Lung (tissue), 12 donors: Measurements from ENCODE around the gene SPATA31C2. TPM values are rescaled to one million over a fixed set of nuclear protein-coding genes. Genes with fewer than 3 reads are reported as not detected.

Experiments
- ATAC-seq: fragments of 200-7000 bp; cut with Tn5 transposase; one replicate; pipeline ENCODE4 v1.9.1; 2020; ENCODE audit warnings: moderate number of reproducible peaks; ENCODE audit not compliant: insufficient read depth, low FRiP score
- DNase-seq, 3 donors: peaks; one replicate each; pipeline ENCODE4 v3.0.0-alpha.2; 2013 to 2017
- H3K27ac ChIP-seq, 2 donors: one replicate each; pipeline ENCODE4 v1.5.1; 2013; ENCODE audit warnings: mild to moderate bottlenecking in 2 of 2, moderate library complexity in 2 of 2, control low read depth in 1 of 2, inconsistent platforms in 1 of 2, low read depth in 1 of 2, low read length in 1 of 2
- H3K27me3 ChIP-seq, 3 donors: one replicate each; pipeline ENCODE4 v1.5.1; 2013; ENCODE audit warnings: low read length in 2 of 3; ENCODE audit not compliant: control insufficient read depth in 3 of 3, insufficient read depth in 3 of 3
- H3K36me3 ChIP-seq, 4 donors: one replicate each; pipeline ENCODE4 v1.5.1; 2013; ENCODE audit warnings: low read length in 4 of 4, mild to moderate bottlenecking in 1 of 4, moderate library complexity in 1 of 4; ENCODE audit not compliant: control insufficient read depth in 4 of 4, insufficient read depth in 4 of 4
- H3K4me1 ChIP-seq, 5 donors: one replicate each; pipeline ENCODE4 v1.5.1; 2013; ENCODE audit warnings: low read length in 5 of 5, mild to moderate bottlenecking in 2 of 5, moderate library complexity in 1 of 5; ENCODE audit not compliant: control insufficient read depth in 5 of 5, insufficient read depth in 5 of 5
- H3K4me3 ChIP-seq: one replicate; pipeline ENCODE4 v1.5.1; 2013; ENCODE audit warnings: mild to moderate bottlenecking, control low read depth, moderate library complexity
- H3K9ac ChIP-seq, 2 donors: one replicate each; pipeline ENCODE4 v1.5.1; 2013; ENCODE audit warnings: low read length in 2 of 2, control low read depth in 1 of 2; ENCODE audit not compliant: insufficient read depth in 1 of 2
- H3K9me3 ChIP-seq, 4 donors: one replicate each; pipeline ENCODE4 v1.5.1; 2013; ENCODE audit warnings: low read length in 3 of 4, mild to moderate bottlenecking in 1 of 4, moderate library complexity in 1 of 4; ENCODE audit not compliant: control insufficient read depth in 4 of 4, insufficient read depth in 3 of 4
- CTCF ChIP-seq: IDR thresholded peaks from 2 replicates; pipeline ENCODE4 v1.5.1; 2012; ENCODE audit warnings: mild to moderate bottlenecking; ENCODE audit errors: control extremely low read depth, extremely low read depth
- WGBS, 2 donors: extraction: QIAGEN DNeasy Blood & Tissue Kit; methylation state at CpG; one replicate each; pipeline ENCODE4 v1.1.7; 2013; 5-methylcytosine and 5-hydroxymethylcytosine counted together
- polyA plus RNA-seq, 2 donors: library from polyadenylated mRNA; stranded (reverse); fragments of 200-250 nt; gene quantifications; one replicate each; pipeline ENCODE4 v1.2.1, GENCODE V29; 2013
- total RNA-seq, 2 donors: library from RNA; depleted of rRNA in 1 of 2; stranded (reverse); fragments of >200 nt in 1 of 2; gene quantifications; one replicate each; pipeline ENCODE4 v1.2.1, GENCODE V29; 2014 to 2021
- donor health status: control.
- donor health status: control.
- donor health status: Bipolar disorder and iron deficiency.
- donor health status: healthy.
- donor health status: DM: yes; HTN: yes; CAD: no.

SPATA31C2 gene
- total and polyA plus RNA-seq, 4 donors, result not detected

GRCh38 chr9:88179062-88179521 is 40.8 kb upstream of the SPATA31C2 start:
- H3K27me3 ChIP-seq, result no peaks in the 10 kb centered on the region
- 22 to 42% methylated on average over 5 of the region's 5 CpGs for WGBS, 2 donors
- H3K36me3 ChIP-seq, result no peaks in the 10 kb centered on the region
- no peak overlapping the region for H3K9ac ChIP-seq
- peaks cover 0 to 7% (median 0%) of the 10 kb centered on the region in 4 donors for H3K9me3 ChIP-seq
- no peak for DNase-seq
- TF ChIP-seq CTCF, result no peak
- H3K4me1 ChIP-seq, result peaks cover 0 to 8% (median 4%) of the 10 kb centered on the region in 5 donors
- ATAC-seq, result no peak
- no peak overlapping the region for H3K27ac ChIP-seq
- H3K4me3 ChIP-seq, result no peak overlapping the region

GRCh38 chr9:88178641-88179040 is 40.4 kb upstream of the SPATA31C2 start:
- H3K4me3 ChIP-seq, result no peak overlapping the region
- H3K36me3 ChIP-seq, result no peaks in the 10 kb centered on the region
- H3K27me3 ChIP-seq, result no peaks in the 10 kb centered on the region
- no peak for DNase-seq
- peaks cover 0 to 7% (median 0%) of the 10 kb centered on the region in 4 donors for H3K9me3 ChIP-seq
- ATAC-seq, result no peak
- no peak for TF ChIP-seq CTCF
- H3K27ac ChIP-seq, result no peak overlapping the region
- 70 to 72% methylated on average over 6 of the region's 6 CpGs for WGBS, 2 donors
- H3K9ac ChIP-seq, result no peak overlapping the region
- peaks cover 0 to 4% (median 0%) of the 10 kb centered on the region in 5 donors for H3K4me1 ChIP-seq

GRCh38 chr9:88177371-88177770 is 39.1 kb upstream of the SPATA31C2 start:
- Histone ChIP-seq H3K27me3 (no peaks in the 10 kb centered on the region), H3K27ac (no peak overlapping the region), H3K36me3 (no peaks in the 10 kb centered on the region), H3K4me1 (peaks cover 0 to 4% (median 0%) of the 10 kb centered on the region in 5 donors), H3K9me3 (peaks cover 0 to 7% (median 0%) of the 10 kb centered on the region in 4 donors), H3K4me3 (no peak overlapping the region), H3K9ac (no peak overlapping the region)
- DNase-seq, result no peak
- no peak for TF ChIP-seq CTCF
- no peak for ATAC-seq
- 46 to 65% methylated on average over 3 of the region's 3 CpGs for WGBS, 2 donors

- H3K9me3 ChIP-seq, result peaks cover 0 to 7% (median 0%) of the 10 kb centered on the region in 4 donors
- 67 to 81% methylated on average over 4 of the region's 4 CpGs for WGBS, 2 donors
- no peak for ATAC-seq
- no peak for DNase-seq
- no peak overlapping the region for H3K9ac ChIP-seq
- peaks cover 0 to 4% (median 0%) of the 10 kb centered on the region in 5 donors for H3K4me1 ChIP-seq
- no peak for TF ChIP-seq CTCF
- H3K4me3 ChIP-seq, result no peak overlapping the region
- H3K27ac ChIP-seq, result no peak overlapping the region
- no peaks in the 10 kb centered on the region for H3K36me3 ChIP-seq
- no peaks in the 10 kb centered on the region for H3K27me3 ChIP-seq
Observed at GRCh38 chr9:88174324-88174723, 36.0 kb upstream of the SPATA31C2 start.
